HG03196 (cell line): Measurements from ENCODE around the gene RP2.

Source experiments
- ATAC-seq: cut with Tn5 transposase; IDR thresholded peaks from one replicate; pipeline ENCODE4 v1.9.1; 2021; ENCODE audit not compliant: unreplicated experiment

RP2 gene

GRCh38 chrX:46917622-46918021, 80.8 kb downstream of the RP2 start:
- ATAC-seq = no peak

GRCh38 chrX:46918434-46918833, 81.6 kb downstream of the RP2 start:
- ATAC-seq = no peak

GRCh38 chrX:46920235-46920634, 83.4 kb downstream of the RP2 start:
- ATAC-seq = no peak

GRCh38 chrX:46922611-46923010, 85.8 kb downstream of the RP2 start:
- no peak for ATAC-seq

GRCh38 chrX:46927718-46928117, 90.9 kb downstream of the RP2 start:
- no peak for ATAC-seq

GRCh38 chrX:46929439-46930261, 92.8 kb downstream of the RP2 start:
- no peak for ATAC-seq
